Cardiac muscle cell (in vitro differentiated cells and primary cell): ENCODE results near the gene NAV2. TPM values are rescaled to one million over a fixed set of nuclear protein-coding genes. Genes with fewer than 3 reads are reported as not detected.
A peak's percentile ranks its signal among the peaks of the same experiment; 100 is the strongest.

Experiments
- DNase-seq, 2 donors: peaks; one replicate each; pipeline versions ENCODE4 v3.0.0 to v3.0.0-alpha.2; 2010 to 2017; ENCODE audit warnings: low read depth in 1 of 2, low spot score in 1 of 2
- H3K27ac ChIP-seq: fragments of 200-600 bp; sonication (generic); 2 replicates; pipeline ENCODE4 v1.5.1; 2016
- H3K27me3 ChIP-seq: fragments of 200-600 bp; sonication (generic); 2 replicates; pipeline ENCODE4 v1.6.0; 2016; ENCODE audit warnings: control low read depth
- H3K36me3 ChIP-seq: fragments of 200-600 bp; sonication (generic); 2 replicates; pipeline ENCODE4 v1.5.1; 2016; ENCODE audit warnings: control low read depth
- H3K4me1 ChIP-seq: fragments of 200-600 bp; sonication (generic); 2 replicates; pipeline ENCODE4 v1.8.1; 2017; ENCODE audit warnings: low read depth, mild to moderate bottlenecking, mixed run types
- H3K4me3 ChIP-seq: fragments of 200-600 bp; sonication (generic); 2 replicates; pipeline ENCODE4 v1.5.1; 2016; ENCODE audit warnings: mild to moderate bottlenecking
- H3K9me3 ChIP-seq: fragments of 200-600 bp; sonication (generic); 2 replicates; pipeline ENCODE4 v1.5.1; 2017; ENCODE audit warnings: low read depth, mild to moderate bottlenecking, control low read depth
- polyA plus RNA-seq: library from polyadenylated mRNA; unstranded; fragments of >200 nt; fragmentation: Nextera tagmentation; extraction: Ambion mirVana; gene quantifications from 2 replicates; pipeline ENCODE4 v1.2.1, GENCODE V29; 2016
- total RNA-seq: library from RNA; depleted of rRNA; stranded (reverse); fragments of >200 nt; gene quantifications from 2 replicates; pipeline ENCODE4 v1.2.3, GENCODE V29; 2016
- TF ChIP-seq, protein P1 (sequence below): IDR thresholded peaks from 2 replicates; pipeline ENCODE4 v1.5.1; 2012; ENCODE audit warnings: low read depth, mild to moderate bottlenecking, low read length

The NAV2 gene
- total and polyA plus RNA-seq, 2 experiments from 2014 or later, result 113 to 164 TPM

DNA sequence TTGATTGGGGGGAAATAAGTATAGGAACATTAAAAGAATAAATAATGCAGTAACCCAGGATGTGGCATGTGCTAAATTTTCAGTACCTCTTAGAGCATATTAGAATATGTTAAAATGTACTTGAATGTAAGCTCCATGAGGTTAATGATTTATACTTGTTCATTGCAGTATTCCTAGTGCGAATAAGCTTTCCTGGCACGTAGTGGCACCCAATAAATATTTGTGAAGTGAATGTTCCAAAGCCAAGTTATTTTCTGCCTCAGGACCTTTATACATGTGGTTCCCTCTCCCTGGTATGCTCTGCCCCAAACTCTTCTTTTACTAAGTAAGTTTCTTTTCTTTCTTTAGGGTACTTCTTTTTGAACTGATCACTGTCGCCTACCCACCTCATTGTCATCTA, 328.9 kb downstream of the NAV2 start:
- TF ChIP-seq, protein P1, sequence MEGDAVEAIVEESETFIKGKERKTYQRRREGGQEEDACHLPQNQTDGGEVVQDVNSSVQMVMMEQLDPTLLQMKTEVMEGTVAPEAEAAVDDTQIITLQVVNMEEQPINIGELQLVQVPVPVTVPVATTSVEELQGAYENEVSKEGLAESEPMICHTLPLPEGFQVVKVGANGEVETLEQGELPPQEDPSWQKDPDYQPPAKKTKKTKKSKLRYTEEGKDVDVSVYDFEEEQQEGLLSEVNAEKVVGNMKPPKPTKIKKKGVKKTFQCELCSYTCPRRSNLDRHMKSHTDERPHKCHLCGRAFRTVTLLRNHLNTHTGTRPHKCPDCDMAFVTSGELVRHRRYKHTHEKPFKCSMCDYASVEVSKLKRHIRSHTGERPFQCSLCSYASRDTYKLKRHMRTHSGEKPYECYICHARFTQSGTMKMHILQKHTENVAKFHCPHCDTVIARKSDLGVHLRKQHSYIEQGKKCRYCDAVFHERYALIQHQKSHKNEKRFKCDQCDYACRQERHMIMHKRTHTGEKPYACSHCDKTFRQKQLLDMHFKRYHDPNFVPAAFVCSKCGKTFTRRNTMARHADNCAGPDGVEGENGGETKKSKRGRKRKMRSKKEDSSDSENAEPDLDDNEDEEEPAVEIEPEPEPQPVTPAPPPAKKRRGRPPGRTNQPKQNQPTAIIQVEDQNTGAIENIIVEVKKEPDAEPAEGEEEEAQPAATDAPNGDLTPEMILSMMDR, result no peak
- Histone ChIP-seq H3K27ac (no peak overlapping the region), H3K36me3 (peaks cover 76% of the 10 kb centered on the region), H3K4me3 (no peak overlapping the region), H3K4me1 (peaks cover 42% of the 10 kb centered on the region), H3K27me3 (no peaks in the 10 kb centered on the region), H3K9me3 (no peaks in the 10 kb centered on the region)
- DNase-seq, result no peak

DNA sequence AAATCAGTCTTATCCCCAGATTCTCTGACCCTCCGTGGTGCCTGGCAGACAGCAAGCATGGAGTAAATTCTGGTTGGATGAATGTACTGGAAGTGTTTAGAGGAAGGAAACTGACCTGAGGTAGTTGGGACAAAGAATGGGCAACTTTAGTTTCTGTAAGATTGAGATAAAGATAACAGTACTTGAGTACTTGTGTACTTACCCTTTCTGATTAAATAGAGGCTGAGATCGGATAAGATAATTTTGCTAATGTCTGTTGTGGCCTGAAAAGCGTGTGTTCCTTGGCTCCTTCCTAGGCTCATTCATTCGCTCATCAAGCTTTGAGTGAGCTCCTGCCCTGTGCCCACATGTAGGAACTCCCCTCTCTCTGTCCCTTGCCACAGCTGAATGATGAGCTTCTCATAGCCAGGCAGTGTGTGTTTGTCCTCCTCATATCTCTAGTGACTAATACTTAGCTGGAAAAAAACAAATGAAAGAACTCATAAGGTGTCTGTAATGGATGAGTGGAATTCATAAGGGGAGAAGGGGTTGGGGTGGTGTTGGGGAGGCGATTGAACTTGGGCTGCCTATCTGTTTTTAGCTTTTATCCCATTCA, 329.5 kb downstream of the NAV2 start:
- peak overlapping the region; percentile 50 for H3K27ac ChIP-seq
- H3K4me1 ChIP-seq, result peaks cover 44% of the 10 kb centered on the region
- peaks cover 76% of the 10 kb centered on the region for H3K36me3 ChIP-seq
- no peak for DNase-seq
- H3K9me3 ChIP-seq, result no peaks in the 10 kb centered on the region
- TF ChIP-seq, protein P1, result no peak
- no peaks in the 10 kb centered on the region for H3K27me3 ChIP-seq
- no peak overlapping the region for H3K4me3 ChIP-seq

DNA sequence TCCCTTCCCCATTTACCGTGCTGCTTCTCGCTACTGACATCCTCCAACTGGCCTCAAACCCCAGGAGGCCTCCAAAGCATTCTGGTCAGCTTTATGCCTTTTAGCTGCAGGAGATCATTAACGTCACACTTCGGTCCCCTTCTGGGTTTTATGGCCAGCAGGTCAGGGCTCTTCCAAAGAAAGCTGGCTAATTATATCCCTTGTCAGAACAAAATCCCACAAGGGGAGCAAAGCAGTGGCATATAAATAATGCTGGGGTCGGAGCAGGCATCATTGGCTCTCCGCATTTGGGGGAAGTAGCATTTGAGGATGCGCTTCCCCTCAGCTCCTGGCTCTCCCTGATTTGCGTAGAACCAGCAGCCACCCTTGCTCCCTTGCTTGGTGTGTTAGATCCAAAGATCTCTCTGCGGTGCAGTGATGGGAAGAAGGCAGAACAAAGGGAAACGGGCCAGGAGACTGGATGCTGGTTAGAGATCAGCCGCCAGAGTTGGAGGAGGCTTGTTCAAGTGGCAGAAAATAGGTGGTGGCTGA, 330.2 kb downstream of the NAV2 start:
- H3K36me3 ChIP-seq, result peaks cover 75% of the 10 kb centered on the region
- peak overlapping the region; percentile 50 for H3K27ac ChIP-seq
- TF ChIP-seq, protein P1, result no peak

DNA sequence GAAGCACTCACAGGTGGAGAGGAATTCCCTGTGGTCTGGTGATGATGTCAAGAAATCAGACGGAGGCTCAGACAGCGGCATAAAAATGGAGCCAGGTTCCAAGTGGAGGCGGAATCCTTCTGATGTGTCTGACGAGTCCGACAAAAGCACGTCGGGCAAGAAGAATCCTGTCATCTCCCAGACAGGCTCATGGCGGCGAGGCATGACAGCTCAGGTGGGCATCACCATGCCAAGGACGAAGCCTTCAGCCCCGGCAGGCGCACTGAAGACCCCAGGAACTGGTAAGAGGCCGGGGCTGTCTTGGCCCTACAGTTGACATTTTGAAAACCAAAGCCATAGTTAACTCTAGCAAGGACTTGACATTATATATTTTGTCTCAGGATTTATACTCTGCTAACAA, 331.4 kb downstream of the NAV2 start:
- no peak for DNase-seq
- Histone ChIP-seq H3K27me3 (no peaks in the 10 kb centered on the region), H3K9me3 (no peaks in the 10 kb centered on the region), H3K27ac (peak overlapping the region; percentile 65), H3K4me3 (no peak overlapping the region), H3K4me1 (peaks cover 46% of the 10 kb centered on the region), H3K36me3 (peaks cover 73% of the 10 kb centered on the region)
- TF ChIP-seq, protein P1, result no peak

More for the DNA sequence above, 330.2 kb downstream of the NAV2 start:
- DNase-seq, result no peak
- Histone ChIP-seq H3K4me1 (peaks cover 45% of the 10 kb centered on the region), H3K9me3 (no peaks in the 10 kb centered on the region), H3K27me3 (no peaks in the 10 kb centered on the region), H3K4me3 (no peak overlapping the region)

DNA sequence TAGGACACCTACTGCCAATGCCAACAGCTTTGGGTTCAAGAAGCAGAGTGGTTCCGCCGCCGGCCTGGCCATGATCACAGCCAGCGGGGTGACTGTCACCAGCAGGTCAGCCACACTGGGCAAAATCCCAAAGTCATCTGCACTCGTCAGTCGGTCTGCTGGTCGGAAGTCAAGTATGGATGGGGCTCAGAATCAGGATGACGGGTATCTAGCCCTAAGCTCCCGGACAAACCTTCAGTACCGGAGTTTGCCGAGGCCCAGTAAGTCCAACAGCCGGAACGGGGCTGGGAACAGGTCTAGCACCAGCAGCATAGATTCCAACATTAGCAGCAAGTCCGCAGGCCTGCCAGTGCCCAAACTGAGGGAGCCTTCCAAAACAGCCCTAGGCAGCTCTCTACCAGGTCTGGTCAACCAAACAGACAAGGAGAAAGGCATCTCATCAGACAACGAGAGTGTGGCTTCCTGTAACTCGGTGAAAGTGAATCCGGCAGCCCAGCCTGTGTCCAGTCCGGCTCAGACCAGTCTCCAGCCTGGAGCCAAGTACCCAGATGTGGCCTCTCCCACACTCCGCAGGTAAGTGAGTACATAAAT, 332.6 kb downstream of the NAV2 start:
- DNase-seq, result no peak
- no peaks in the 10 kb centered on the region for H3K9me3 ChIP-seq
- H3K4me1 ChIP-seq, result peaks cover 58% of the 10 kb centered on the region
- no peaks in the 10 kb centered on the region for H3K27me3 ChIP-seq
- no peak overlapping the region for H3K4me3 ChIP-seq
- peak overlapping the region; percentile 65 for H3K27ac ChIP-seq
- peaks cover 67% of the 10 kb centered on the region for H3K36me3 ChIP-seq
- TF ChIP-seq, protein P1, result no peak
